Lung (tissue), 16 donors: ENCODE measurements around the gene SCYGR1. TPM values are rescaled to one million over a fixed set of nuclear protein-coding genes. Genes with fewer than 3 reads are reported as not detected.
"Not testable (repeated sequence)": the region's sequence is repeated elsewhere in the genome, so short reads cannot be mapped to it uniquely, and the experiment has no call there.

Experiments used
- ATAC-seq: fragments of 200-7000 bp; cut with Tn5 transposase; one replicate; pipeline ENCODE4 v1.9.1; 2020; ENCODE audit warnings: moderate number of reproducible peaks; ENCODE audit not compliant: insufficient read depth, low FRiP score
- DNase-seq, 3 donors: peaks; one replicate each; pipeline ENCODE4 v3.0.0-alpha.2; 2013 to 2017
- H3K27ac ChIP-seq, 2 donors: one replicate each; pipeline ENCODE4 v1.5.1; 2013; ENCODE audit warnings: mild to moderate bottlenecking in 2 of 2, moderate library complexity in 2 of 2, control low read depth in 1 of 2, inconsistent platforms in 1 of 2, low read depth in 1 of 2, low read length in 1 of 2
- H3K27me3 ChIP-seq, 3 donors: one replicate each; pipeline ENCODE4 v1.5.1; 2013; ENCODE audit warnings: low read length in 2 of 3; ENCODE audit not compliant: control insufficient read depth in 3 of 3, insufficient read depth in 3 of 3
- H3K36me3 ChIP-seq, 4 donors: one replicate each; pipeline ENCODE4 v1.5.1; 2013; ENCODE audit warnings: low read length in 4 of 4, mild to moderate bottlenecking in 1 of 4, moderate library complexity in 1 of 4; ENCODE audit not compliant: control insufficient read depth in 4 of 4, insufficient read depth in 4 of 4
- H3K4me1 ChIP-seq, 5 donors: one replicate each; pipeline ENCODE4 v1.5.1; 2013; ENCODE audit warnings: low read length in 5 of 5, mild to moderate bottlenecking in 2 of 5, moderate library complexity in 1 of 5; ENCODE audit not compliant: control insufficient read depth in 5 of 5, insufficient read depth in 5 of 5
- H3K4me3 ChIP-seq: one replicate; pipeline ENCODE4 v1.5.1; 2013; ENCODE audit warnings: mild to moderate bottlenecking, control low read depth, moderate library complexity
- H3K9ac ChIP-seq, 2 donors: one replicate each; pipeline ENCODE4 v1.5.1; 2013; ENCODE audit warnings: low read length in 2 of 2, control low read depth in 1 of 2; ENCODE audit not compliant: insufficient read depth in 1 of 2
- H3K9me3 ChIP-seq, 4 donors: one replicate each; pipeline ENCODE4 v1.5.1; 2013; ENCODE audit warnings: low read length in 3 of 4, mild to moderate bottlenecking in 1 of 4, moderate library complexity in 1 of 4; ENCODE audit not compliant: control insufficient read depth in 4 of 4, insufficient read depth in 3 of 4
- CTCF ChIP-seq: IDR thresholded peaks from 2 replicates; pipeline ENCODE4 v1.5.1; 2012; ENCODE audit warnings: mild to moderate bottlenecking; ENCODE audit errors: control extremely low read depth, extremely low read depth
- WGBS, 2 donors: extraction: QIAGEN DNeasy Blood & Tissue Kit; methylation state at CpG; one replicate each; pipeline ENCODE4 v1.1.7; 2013; 5-methylcytosine and 5-hydroxymethylcytosine counted together
- long read RNA-seq, 5 donors: transcript quantifications; one replicate each; lab custom pipeline, GENCODE V29; 2026
- polyA plus RNA-seq, 2 donors: library from polyadenylated mRNA; stranded (reverse); fragments of 200-250 nt; gene quantifications; one replicate each; pipeline ENCODE4 v1.2.1, GENCODE V29; 2013
- total RNA-seq, 2 donors: library from RNA; depleted of rRNA in 1 of 2; stranded (reverse); fragments of >200 nt in 1 of 2; gene quantifications; one replicate each; pipeline ENCODE4 v1.2.1, GENCODE V29; 2014 to 2021
- donor health status: control.
- donor health status: control.
- donor health status: Bipolar disorder and iron deficiency.
- donor health status: healthy.
- donor health status: DM: yes; HTN: yes; CAD: no.

Gene SCYGR1
- total RNA-seq: not detected
- not detected for polyA plus RNA-seq
- long read RNA-seq, donor 1: 0 reads
- long read RNA-seq, donor 2: 0 reads
- long read RNA-seq, donor 3: 0 reads
- long read RNA-seq, donor 4: 0 reads
- long read RNA-seq, donor 5: 0 reads

- H3K36me3 ChIP-seq, H3K9ac ChIP-seq, H3K4me3 ChIP-seq, H3K4me1 ChIP-seq, H3K27ac ChIP-seq, DNase-seq, H3K9me3 ChIP-seq, H3K27me3 ChIP-seq, ATAC-seq: not testable (repeated sequence)
- WGBS, 2 donors: 85 to 91% methylated on average over 7 of the region's 7 CpGs
Measured at GRCh38 chr2:227387583-227387982, at the start of gene SCYGR1. Gene SCYGR1, minus strand, starts transcription at chr2:227387949. Its CDS starts 0 bp downstream, at chr2:227387949.

GRCh38 chr2:227436436-227437174 is 48.9 kb upstream of the SCYGR1 start:
- Histone ChIP-seq H3K9ac (no peak overlapping the region), H3K27me3 (no peaks in the 10 kb centered on the region), H3K9me3 (peaks cover 0 to 6% (median 4%) of the 10 kb centered on the region in 4 donors), H3K4me1 (no peaks in the 10 kb centered on the region), H3K27ac (no peak overlapping the region), H3K36me3 (no peaks in the 10 kb centered on the region), H3K4me3 (no peak overlapping the region)
- TF ChIP-seq CTCF: no peak
- no peak for DNase-seq
- no peak for ATAC-seq
- WGBS, 2 donors: 43 to 66% methylated on average over 7 of the region's 7 CpGs

- 95% methylated on average over 2 of the region's 2 CpGs for WGBS, 2 donors
- no peak overlapping the region for H3K9ac ChIP-seq
- no peak overlapping the region for H3K27ac ChIP-seq
- no peak for TF ChIP-seq CTCF
- no peaks in the 10 kb centered on the region for H3K4me1 ChIP-seq
- no peak overlapping the region for H3K4me3 ChIP-seq
- H3K36me3 ChIP-seq: no peaks in the 10 kb centered on the region
- ATAC-seq (no peak), DNase-seq (no peak)
- no peaks in the 10 kb centered on the region for H3K27me3 ChIP-seq
- H3K9me3 ChIP-seq: peaks cover 0 to 6% (median 4%) of the 10 kb centered on the region in 4 donors
Measured at GRCh38 chr2:227433171-227433570, 45.4 kb upstream of the SCYGR1 start.

- TF ChIP-seq CTCF: no peak
- Histone ChIP-seq H3K27ac (no peak overlapping the region), H3K9me3 (peaks cover 0 to 6% (median 4%) of the 10 kb centered on the region in 4 donors), H3K4me3 (no peak overlapping the region), H3K27me3 (no peaks in the 10 kb centered on the region), H3K4me1 (no peaks in the 10 kb centered on the region), H3K36me3 (no peaks in the 10 kb centered on the region), H3K9ac (no peak overlapping the region)
- ATAC-seq: no peak
- DNase-seq: no peak
- 85 to 89% methylated on average over 3 of the region's 3 CpGs for WGBS, 2 donors
Measured at GRCh38 chr2:227430639-227431038, 42.9 kb upstream of the SCYGR1 start.
